HG02981 (cell line): ENCODE results near the gene DYNLT2.

ENCODE experiments used
- ATAC-seq: cut with Tn5 transposase; IDR thresholded peaks from one replicate; pipeline ENCODE4 v1.9.1; 2021; ENCODE audit warnings: mild to moderate bottlenecking, moderate library complexity; ENCODE audit not compliant: unreplicated experiment

Gene DYNLT2

GRCh38 chr6:169738976-169739529 lies 12.3 kb downstream of the DYNLT2 start:
- ATAC-seq = no peak

- ATAC-seq = no peak
Observed at GRCh38 chr6:169738204-169738975, 13.0 kb downstream of the DYNLT2 start.

- no peak for ATAC-seq
Observed at GRCh38 chr6:169729961-169730360, 21.4 kb downstream of the DYNLT2 start.

GRCh38 chr6:169726963-169727362 lies 24.4 kb downstream of the DYNLT2 start:
- no peak for ATAC-seq

- ATAC-seq = no peak
Observed at GRCh38 chr6:169726049-169726400, 25.3 kb downstream of the DYNLT2 start.

- no peak for ATAC-seq
Observed at GRCh38 chr6:169725125-169726048, 26.0 kb downstream of the DYNLT2 start.

GRCh38 chr6:169724494-169725124 lies 26.8 kb downstream of the DYNLT2 start, which contains the start of gene PHF10:
PHF10 (minus strand) TSS chr6:169724500; CDS start chr6:169723931, 569 bp downstream.
- ATAC-seq = peak; percentile 38

GRCh38 chr6:169723991-169724493 lies 27.3 kb downstream of the DYNLT2 start:
- peak; percentile 35 for ATAC-seq

GRCh38 chr6:169723200-169723909 lies 28.0 kb downstream of the DYNLT2 start:
- ATAC-seq = peak; percentile 32

- ATAC-seq = peak; percentile 5
Observed at GRCh38 chr6:169722362-169723199, 28.8 kb downstream of the DYNLT2 start.

GRCh38 chr6:169720207-169720855 lies 31.0 kb downstream of the DYNLT2 start:
- ATAC-seq = no peak

- ATAC-seq = no peak
Observed at GRCh38 chr6:169719117-169719516, 32.3 kb downstream of the DYNLT2 start.

GRCh38 chr6:169714595-169714994 lies 36.8 kb downstream of the DYNLT2 start:
- no peak for ATAC-seq

- ATAC-seq = no peak
Observed at GRCh38 chr6:169714178-169714577, 37.2 kb downstream of the DYNLT2 start.

GRCh38 chr6:169710009-169710408 lies 41.4 kb downstream of the DYNLT2 start:
- no peak for ATAC-seq

- ATAC-seq = peak; percentile 50
Observed at GRCh38 chr6:169709293-169709692, 42.1 kb downstream of the DYNLT2 start.

- ATAC-seq = no peak
Observed at GRCh38 chr6:169707772-169708171, 43.6 kb downstream of the DYNLT2 start.

- ATAC-seq = peak; percentile 9
Observed at GRCh38 chr6:169702840-169703246, 48.5 kb downstream of the DYNLT2 start.
